DND-41 (cell line): ENCODE measurements around the gene P2RY8.
"Not testable (repeated sequence)": the region's sequence is repeated elsewhere in the genome, so short reads cannot be mapped to it uniquely, and the experiment has no call there.

Experiments
- ATAC-seq: fragments of 200-7000 bp; cut with Tn5 transposase; 3 replicates; pipeline ENCODE4 v1.9.1; 2021; ENCODE audit warnings: low read depth; ENCODE audit not compliant: insufficient read depth
- DNase-seq: peaks from one replicate; pipeline ENCODE4 v3.0.0-alpha.2; 2020
- H2AFZ ChIP-seq: 2 replicates; pipeline ENCODE4 v1.6.0; 2012; ENCODE audit warnings: low read depth, low read length
- H3K27ac ChIP-seq: 2 replicates; pipeline ENCODE4 v1.5.1; 2012; ENCODE audit warnings: low read length, inconsistent platforms
- H3K27me3 ChIP-seq: fragments of 200-600 bp; sonication (generic); 2 replicates; pipeline ENCODE4 v1.6.0; 2012; ENCODE audit warnings: low read length, mild to moderate bottlenecking, inconsistent platforms; ENCODE audit not compliant: insufficient read depth, poor library complexity
- H3K36me3 ChIP-seq: 2 replicates; pipeline ENCODE4 v1.5.1; 2012; ENCODE audit warnings: low read length, inconsistent platforms; ENCODE audit not compliant: insufficient read depth
- H3K4me1 ChIP-seq: 2 replicates; pipeline ENCODE4 v1.5.1; 2012; ENCODE audit warnings: mild to moderate bottlenecking, low read length; ENCODE audit not compliant: insufficient read depth
- H3K4me2 ChIP-seq: 2 replicates; pipeline ENCODE4 v1.6.0; 2012; ENCODE audit warnings: mild to moderate bottlenecking, moderate library complexity, low read length, inconsistent platforms; ENCODE audit not compliant: insufficient read depth
- H3K4me3 ChIP-seq, 2 experiments: fragments of 200-600 bp in 1 of 2; shearing (Covaris generic) in 1 of 2; 2 replicates each; pipeline ENCODE4 v1.5.1; 2012 to 2016; ENCODE audit warnings: inconsistent platforms in 2 of 2, low read length in 2 of 2, mild to moderate bottlenecking in 2 of 2, low read depth in 1 of 2, moderate library complexity in 1 of 2
- H3K79me2 ChIP-seq: 2 replicates; pipeline ENCODE4 v1.6.0; 2012; ENCODE audit warnings: low read length, inconsistent platforms; ENCODE audit not compliant: insufficient read depth
- H3K9ac ChIP-seq: 2 replicates; pipeline ENCODE4 v1.6.0; 2012; ENCODE audit warnings: low read depth, mild to moderate bottlenecking, inconsistent platforms, low read length, moderate library complexity
- H3K9me3 ChIP-seq: 2 replicates; pipeline ENCODE4 v1.5.1; 2012; ENCODE audit warnings: low read length, moderate library complexity, mild to moderate bottlenecking, inconsistent platforms; ENCODE audit not compliant: insufficient read depth, severe bottlenecking
- H4K20me1 ChIP-seq: 2 replicates; pipeline ENCODE4 v1.6.0; 2012; ENCODE audit warnings: low read length; ENCODE audit not compliant: insufficient read depth
- EZH2 ChIP-seq: IDR thresholded peaks from 3 replicates; pipeline ENCODE4 v1.6.1; 2012; ENCODE audit warnings: borderline replicate concordance, low read depth, mild to moderate bottlenecking, moderate library complexity, low read length, inconsistent platforms; ENCODE audit not compliant: severe bottlenecking
- TF ChIP-seq, protein P1 (sequence below): IDR thresholded peaks from 2 replicates; pipeline ENCODE4 v1.5.1; 2012; ENCODE audit warnings: borderline replicate concordance, low read length, moderate library complexity, mild to moderate bottlenecking; ENCODE audit not compliant: poor library complexity, severe bottlenecking; ENCODE audit errors: extremely low read depth

P2RY8 gene

DNA sequence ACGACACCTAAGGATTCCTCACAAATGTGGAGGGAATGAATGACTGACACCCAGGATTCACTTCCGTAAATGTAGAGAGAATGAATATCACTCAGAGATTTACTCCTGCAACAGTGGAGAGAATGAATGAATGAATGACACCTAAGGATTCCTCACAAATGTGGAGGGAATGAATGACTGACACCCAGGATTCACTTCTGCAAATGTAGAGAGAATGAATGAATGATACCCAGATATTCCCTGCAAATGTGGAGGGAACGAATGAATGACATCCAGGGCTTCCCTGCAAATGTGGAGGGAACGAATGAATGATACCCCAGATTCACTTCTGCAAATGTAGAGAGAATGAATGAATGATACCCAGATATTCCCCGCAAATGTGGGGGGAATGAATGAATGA is 47.6 kb downstream of the P2RY8 start:
- H3K9ac ChIP-seq, H3K4me3 ChIP-seq, H3K27ac ChIP-seq, H3K9me3 ChIP-seq, H3K4me2 ChIP-seq, ATAC-seq, DNase-seq, H3K27me3 ChIP-seq, H2AFZ ChIP-seq: not testable (repeated sequence)
- Histone ChIP-seq H4K20me1 (peaks cover 42% of the 10 kb centered on the region), H3K36me3 (peaks cover 76% of the 10 kb centered on the region), H3K4me1 (peaks cover 19% of the 10 kb centered on the region), H3K79me2 (peaks cover 74% of the 10 kb centered on the region)

DNA sequence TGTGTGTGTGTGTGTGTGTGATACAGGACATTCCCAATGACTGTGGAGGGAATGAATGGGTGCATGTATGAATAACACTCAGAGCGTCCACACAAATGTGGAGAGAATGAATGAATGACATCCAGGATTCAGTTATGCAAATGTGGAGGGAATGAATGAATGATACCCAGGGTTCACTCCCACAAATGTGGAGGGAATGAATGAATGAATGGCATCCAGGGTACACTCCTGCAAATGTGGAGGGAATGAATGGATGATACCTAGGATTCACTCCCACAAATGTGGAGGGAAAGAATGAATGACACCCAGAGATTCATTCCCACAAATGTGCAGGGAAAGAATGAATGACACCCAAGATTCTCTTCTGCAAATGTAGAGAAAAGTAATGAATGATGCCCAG is 48.2 kb downstream of the P2RY8 start:
- peaks cover 25% of the 10 kb centered on the region for H3K4me1 ChIP-seq
- peaks cover 75% of the 10 kb centered on the region for H3K79me2 ChIP-seq
- ATAC-seq = no peak
- peaks cover 76% of the 10 kb centered on the region for H3K36me3 ChIP-seq
- H3K9me3 ChIP-seq = no peaks in the 10 kb centered on the region
- no peaks in the 10 kb centered on the region for H3K27me3 ChIP-seq
- H3K27ac ChIP-seq = peak overlapping the region; percentile 46
- no peak for DNase-seq
- H2AFZ ChIP-seq = no peak overlapping the region
- H3K9ac ChIP-seq = no peak overlapping the region
- no peak overlapping the region for H3K4me3 ChIP-seq
- H4K20me1 ChIP-seq = peaks cover 36% of the 10 kb centered on the region
- no peak overlapping the region for H3K4me2 ChIP-seq
- TF ChIP-seq, protein P1, sequence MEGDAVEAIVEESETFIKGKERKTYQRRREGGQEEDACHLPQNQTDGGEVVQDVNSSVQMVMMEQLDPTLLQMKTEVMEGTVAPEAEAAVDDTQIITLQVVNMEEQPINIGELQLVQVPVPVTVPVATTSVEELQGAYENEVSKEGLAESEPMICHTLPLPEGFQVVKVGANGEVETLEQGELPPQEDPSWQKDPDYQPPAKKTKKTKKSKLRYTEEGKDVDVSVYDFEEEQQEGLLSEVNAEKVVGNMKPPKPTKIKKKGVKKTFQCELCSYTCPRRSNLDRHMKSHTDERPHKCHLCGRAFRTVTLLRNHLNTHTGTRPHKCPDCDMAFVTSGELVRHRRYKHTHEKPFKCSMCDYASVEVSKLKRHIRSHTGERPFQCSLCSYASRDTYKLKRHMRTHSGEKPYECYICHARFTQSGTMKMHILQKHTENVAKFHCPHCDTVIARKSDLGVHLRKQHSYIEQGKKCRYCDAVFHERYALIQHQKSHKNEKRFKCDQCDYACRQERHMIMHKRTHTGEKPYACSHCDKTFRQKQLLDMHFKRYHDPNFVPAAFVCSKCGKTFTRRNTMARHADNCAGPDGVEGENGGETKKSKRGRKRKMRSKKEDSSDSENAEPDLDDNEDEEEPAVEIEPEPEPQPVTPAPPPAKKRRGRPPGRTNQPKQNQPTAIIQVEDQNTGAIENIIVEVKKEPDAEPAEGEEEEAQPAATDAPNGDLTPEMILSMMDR = no peak
- TF ChIP-seq EZH2 = no peak

DNA sequence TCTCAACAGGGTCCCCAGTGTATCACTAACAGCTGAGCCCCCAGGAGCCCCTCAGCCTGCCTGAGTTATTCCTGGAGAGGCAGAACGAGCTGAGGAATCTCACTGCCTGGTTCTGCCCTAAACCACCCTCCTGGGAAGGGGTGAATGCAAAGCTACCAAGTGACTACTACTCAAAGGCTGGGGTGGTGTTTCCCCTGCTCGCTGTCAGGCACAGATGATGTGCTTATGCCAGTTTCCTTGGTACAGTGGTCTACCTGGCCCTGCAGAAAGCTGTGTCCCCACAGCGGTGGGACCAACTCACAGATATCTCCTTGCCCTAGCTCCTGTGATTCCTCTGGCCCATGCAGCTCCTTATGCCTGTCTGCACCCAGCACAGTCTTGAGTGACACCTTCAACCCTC is 48.8 kb downstream of the P2RY8 start:
- peak; percentile 4 for DNase-seq
- peak overlapping the region; percentile 46 for H3K27ac ChIP-seq
- no peaks in the 10 kb centered on the region for H3K27me3 ChIP-seq
- no peak overlapping the region for H2AFZ ChIP-seq
- no peak overlapping the region for H3K4me3 ChIP-seq
- H3K4me2 ChIP-seq = no peak overlapping the region
- H3K9me3 ChIP-seq = no peaks in the 10 kb centered on the region
- no peak for ATAC-seq
- H3K4me1 ChIP-seq = peaks cover 31% of the 10 kb centered on the region
- peaks cover 79% of the 10 kb centered on the region for H3K79me2 ChIP-seq
- H3K36me3 ChIP-seq = peaks cover 76% of the 10 kb centered on the region
- no peak for TF ChIP-seq EZH2
- TF ChIP-seq, protein P1 = no peak
- peaks cover 33% of the 10 kb centered on the region for H4K20me1 ChIP-seq
- H3K9ac ChIP-seq = no peak overlapping the region

DNA sequence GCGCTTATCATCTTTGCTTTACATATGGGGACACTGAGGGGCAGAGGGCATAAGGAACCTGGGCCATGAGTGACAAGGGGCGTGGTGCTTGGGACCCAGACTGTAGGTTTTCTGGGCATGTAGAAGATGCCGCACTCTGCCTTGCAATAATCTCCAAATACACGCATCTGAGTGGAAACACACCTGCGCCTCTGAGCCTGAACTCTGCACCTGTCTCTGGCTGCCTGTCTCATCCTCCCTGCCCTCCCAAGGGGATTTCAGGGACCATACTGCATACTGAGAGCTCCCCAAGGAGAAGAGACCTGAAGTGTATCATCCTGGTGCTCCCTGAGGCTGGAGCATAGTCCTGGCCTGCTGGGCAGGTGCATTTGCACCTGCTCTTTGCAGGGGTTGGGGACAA is 49.6 kb downstream of the P2RY8 start:
- Histone ChIP-seq H3K4me3 (no peak overlapping the region), H2AFZ (no peak overlapping the region), H3K4me2 (no peak overlapping the region), H3K9ac (no peak overlapping the region), H3K4me1 (peaks cover 35% of the 10 kb centered on the region), H3K27me3 (no peaks in the 10 kb centered on the region), H4K20me1 (peaks cover 28% of the 10 kb centered on the region), H3K79me2 (peaks cover 73% of the 10 kb centered on the region), H3K27ac (peak overlapping the region; percentile 61), H3K9me3 (no peaks in the 10 kb centered on the region), H3K36me3 (peaks cover 72% of the 10 kb centered on the region)
- ATAC-seq (no peak), DNase-seq (peak; percentile 4)
- TF ChIP-seq EZH2 = no peak
- TF ChIP-seq, protein P1 = no peak
